Mucosa of stomach (tissue), 1 donor: ENCODE results near the gene SLC30A3.
A peak's percentile ranks its signal among the peaks of the same experiment; 100 is the strongest.

ENCODE experiments used
- H3K27me3 ChIP-seq: one replicate; pipeline ENCODE4 v1.7.0; 2013; ENCODE audit warnings: mild to moderate bottlenecking, low read length; ENCODE audit not compliant: control insufficient read depth, insufficient read depth
- H3K36me3 ChIP-seq: one replicate; pipeline ENCODE4 v1.7.0; 2013; ENCODE audit warnings: low read length; ENCODE audit not compliant: control insufficient read depth, insufficient read depth
- H3K4me1 ChIP-seq: one replicate; pipeline ENCODE4 v1.7.0; 2013; ENCODE audit warnings: mild to moderate bottlenecking, low read length; ENCODE audit not compliant: control insufficient read depth, insufficient read depth
- H3K4me3 ChIP-seq: one replicate; pipeline ENCODE4 v1.7.0; 2013; ENCODE audit warnings: low read length
- H3K9ac ChIP-seq: one replicate; pipeline ENCODE4 v1.7.0; 2013; ENCODE audit warnings: mild to moderate bottlenecking, low read length, moderate library complexity
- H3K9me3 ChIP-seq: one replicate; pipeline ENCODE4 v1.7.0; 2013; ENCODE audit warnings: mild to moderate bottlenecking, low read length, moderate library complexity; ENCODE audit not compliant: control insufficient read depth
- donor health status: Pancreatic carcinoma.

Gene SLC30A3

GRCh38 chr2:27264753-27265535, 2.1 kb upstream of the SLC30A3 start:
- H3K9ac ChIP-seq, result no peak overlapping the region
- H3K27me3 ChIP-seq, result peaks cover 69% of the 10 kb centered on the region
- no peak overlapping the region for H3K4me3 ChIP-seq

GRCh38 chr2:27264253-27264752, 1.5 kb upstream of the SLC30A3 start:
- H3K36me3 ChIP-seq, result no peaks in the 10 kb centered on the region
- no peak overlapping the region for H3K4me3 ChIP-seq
- no peaks in the 10 kb centered on the region for H3K9me3 ChIP-seq
- peaks cover 68% of the 10 kb centered on the region for H3K27me3 ChIP-seq
- H3K9ac ChIP-seq, result no peak overlapping the region
- H3K4me1 ChIP-seq, result peaks cover 30% of the 10 kb centered on the region

More at GRCh38 chr2:27264753-27265535, 2.1 kb upstream of the SLC30A3 start:
- no peaks in the 10 kb centered on the region for H3K9me3 ChIP-seq
- H3K36me3 ChIP-seq, result no peaks in the 10 kb centered on the region
- peaks cover 30% of the 10 kb centered on the region for H3K4me1 ChIP-seq

GRCh38 chr2:27263287-27264252, 723 bp upstream of the SLC30A3 start:
- Histone ChIP-seq H3K9me3 (no peaks in the 10 kb centered on the region), H3K4me3 (peak overlapping the region; percentile 19), H3K27me3 (peaks cover 72% of the 10 kb centered on the region), H3K36me3 (no peaks in the 10 kb centered on the region), H3K9ac (no peak overlapping the region), H3K4me1 (peaks cover 30% of the 10 kb centered on the region)

GRCh38 chr2:27261926-27262298, 935 bp downstream of the SLC30A3 start:
- Histone ChIP-seq H3K27me3 (peaks cover 76% of the 10 kb centered on the region), H3K4me3 (no peak overlapping the region)

GRCh38 chr2:27261241-27261925, 1.5 kb downstream of the SLC30A3 start:
- no peak overlapping the region for H3K4me3 ChIP-seq
- no peaks in the 10 kb centered on the region for H3K36me3 ChIP-seq
- H3K4me1 ChIP-seq, result peaks cover 30% of the 10 kb centered on the region
- no peak overlapping the region for H3K9ac ChIP-seq
- no peaks in the 10 kb centered on the region for H3K9me3 ChIP-seq
- peaks cover 81% of the 10 kb centered on the region for H3K27me3 ChIP-seq

More at GRCh38 chr2:27261926-27262298, 935 bp downstream of the SLC30A3 start:
- Histone ChIP-seq H3K9me3 (no peaks in the 10 kb centered on the region), H3K36me3 (no peaks in the 10 kb centered on the region), H3K4me1 (peaks cover 30% of the 10 kb centered on the region), H3K9ac (no peak overlapping the region)

- Histone ChIP-seq H3K4me1 (peaks cover 9% of the 10 kb centered on the region), H3K36me3 (no peaks in the 10 kb centered on the region), H3K27me3 (peaks cover 69% of the 10 kb centered on the region), H3K9ac (no peak overlapping the region), H3K4me3 (no peak overlapping the region), H3K9me3 (no peaks in the 10 kb centered on the region)
Observed at GRCh38 chr2:27258051-27258450, 4.8 kb downstream of the SLC30A3 start.

- peaks cover 58% of the 10 kb centered on the region for H3K27me3 ChIP-seq
- H3K36me3 ChIP-seq, result no peaks in the 10 kb centered on the region
- H3K4me3 ChIP-seq, result no peak overlapping the region
- no peak overlapping the region for H3K9ac ChIP-seq
- no peaks in the 10 kb centered on the region for H3K4me1 ChIP-seq
- H3K9me3 ChIP-seq, result no peaks in the 10 kb centered on the region
Observed at GRCh38 chr2:27256855-27257454, 5.9 kb downstream of the SLC30A3 start.

- H3K4me1 ChIP-seq, result no peaks in the 10 kb centered on the region
- no peak overlapping the region for H3K4me3 ChIP-seq
- peaks cover 52% of the 10 kb centered on the region for H3K27me3 ChIP-seq
- H3K9ac ChIP-seq, result no peak overlapping the region
- H3K9me3 ChIP-seq, result no peaks in the 10 kb centered on the region
- no peaks in the 10 kb centered on the region for H3K36me3 ChIP-seq
Observed at GRCh38 chr2:27255660-27256059, 7.2 kb downstream of the SLC30A3 start.

GRCh38 chr2:27255187-27255586, 7.7 kb downstream of the SLC30A3 start:
- Histone ChIP-seq H3K4me3 (no peak overlapping the region), H3K4me1 (peaks cover 4% of the 10 kb centered on the region), H3K36me3 (no peaks in the 10 kb centered on the region), H3K9ac (no peak overlapping the region), H3K9me3 (no peaks in the 10 kb centered on the region), H3K27me3 (peaks cover 52% of the 10 kb centered on the region)

GRCh38 chr2:27251766-27252165, 11.1 kb downstream of the SLC30A3 start:
- H3K4me1 ChIP-seq, result peaks cover 7% of the 10 kb centered on the region
- no peak overlapping the region for H3K9ac ChIP-seq
- H3K4me3 ChIP-seq, result no peak overlapping the region
- H3K36me3 ChIP-seq, result no peaks in the 10 kb centered on the region
- peaks cover 41% of the 10 kb centered on the region for H3K27me3 ChIP-seq
- no peaks in the 10 kb centered on the region for H3K9me3 ChIP-seq

GRCh38 chr2:27250652-27251379, 12.0 kb downstream of the SLC30A3 start:
- no peaks in the 10 kb centered on the region for H3K9me3 ChIP-seq
- H3K4me3 ChIP-seq, result no peak overlapping the region
- H3K4me1 ChIP-seq, result peaks cover 7% of the 10 kb centered on the region
- no peaks in the 10 kb centered on the region for H3K36me3 ChIP-seq
- H3K9ac ChIP-seq, result no peak overlapping the region
- peaks cover 33% of the 10 kb centered on the region for H3K27me3 ChIP-seq
